ENCODE data around the gene ANK3.

Gene ANK3

GRCh38 chr10:60124536-60124935, 265.1 kb downstream of the ANK3 start:
- POLR2A ChIA-PET, result no interaction called here
- CTCF ChIA-PET, result interaction anchor here (1.8 kb wide), 1 partner anchor 10 kb away, joined by 8 read pairs; no protein-coding TSS in a partner anchor
- no peak overlapping the region for H3K27ac ChIP-seq (ENCODE audit: extremely low read depth, low read depth, low read length)

GRCh38 chr10:60123668-60124067, 266.0 kb downstream of the ANK3 start:
- TF ChIP-seq PRDM6 (tag by site-specific recombination; IDR thresholded peaks at IDR 0.05) (no peak), ZSCAN16 (tag by site-specific recombination; IDR thresholded peaks at IDR 0.05) (no peak), HOXD13 (CRISPR knock-in tag; IDR thresholded peaks at IDR 0.05; ENCODE audit: borderline replicate concordance) (no peak), ZNF140 (tag by site-specific recombination; IDR thresholded peaks at IDR 0.05) (no peak), ZNF248 (tag by site-specific recombination; IDR thresholded peaks at IDR 0.05) (no peak)
- Histone ChIP-seq H3K4me3 (ENCODE audit: low read depth, low read length) (no peak overlapping the region), H3K4me1 (ENCODE audit: control insufficient read depth, insufficient read depth, low read length) (no peaks in the 10 kb centered on the region), H3K27ac (ENCODE audit: extremely low read depth, low read depth, low read length) (no peak overlapping the region), H3K36me3 (ENCODE audit: control insufficient read depth in 2 of 2, insufficient read depth in 1 of 2, low read length in 2 of 2) (no peaks in the 10 kb centered on the region), H3K9me3 (ENCODE audit: control insufficient read depth, insufficient read depth, low read depth, low read length) (no peaks in the 10 kb centered on the region)
- CTCF ChIA-PET, result interaction anchor here (0.6 kb wide), 1 partner anchor 14 kb away, joined by 3 read pairs; no protein-coding TSS in a partner anchor
- POLR2A ChIA-PET, result no interaction called here

More at GRCh38 chr10:60124536-60124935, 265.1 kb downstream of the ANK3 start:
- Histone ChIP-seq H3K4me3 (ENCODE audit: low read depth, low read length) (no peak overlapping the region), H3K36me3 (ENCODE audit: control insufficient read depth in 2 of 2, insufficient read depth in 1 of 2, low read length in 2 of 2) (no peaks in the 10 kb centered on the region), H3K9me3 (ENCODE audit: control insufficient read depth, insufficient read depth, low read depth, low read length) (no peaks in the 10 kb centered on the region), H3K4me1 (ENCODE audit: control insufficient read depth, insufficient read depth, low read length) (no peaks in the 10 kb centered on the region)
- TF ChIP-seq ZNF324 (tag by site-specific recombination; IDR thresholded peaks at IDR 0.05) (no peak), ZNF837 (tag by site-specific recombination; IDR thresholded peaks at IDR 0.05) (no peak), ZNF449 (tag by site-specific recombination; IDR thresholded peaks at IDR 0.05) (no peak), ZBTB20 (tag by site-specific recombination; IDR thresholded peaks at IDR 0.05) (no peak), ZNF747 (tag by site-specific recombination; IDR thresholded peaks at IDR 0.05) (no peak), ZSCAN4 (tag by site-specific recombination; IDR thresholded peaks at IDR 0.05) (no peak), ZNF133 (tag by site-specific recombination; IDR thresholded peaks at IDR 0.05) (no peak), ELK4 (IDR thresholded peaks at IDR 0.05; ENCODE audit: borderline replicate concordance, low read depth, low read length) (no peak), HOXD13 (CRISPR knock-in tag; IDR thresholded peaks at IDR 0.05; ENCODE audit: borderline replicate concordance) (no peak), ZNF629 (tag by site-specific recombination; IDR thresholded peaks at IDR 0.05) (no peak), ZNF266 (tag by site-specific recombination; IDR thresholded peaks at IDR 0.05; ENCODE audit: low read depth) (no peak), ZNF768 (tag by site-specific recombination; IDR thresholded peaks at IDR 0.05) (no peak), MEIS1 (CRISPR knock-in tag; IDR thresholded peaks at IDR 0.05; ENCODE audit: borderline replicate concordance) (no peak), ZNF555 (tag by site-specific recombination; conservative IDR thresholded peaks at IDR 0.05) (no peak), MYNN (tag by site-specific recombination; IDR thresholded peaks at IDR 0.05; ENCODE audit: borderline replicate concordance) (no peak), ZNF501 (tag by site-specific recombination; IDR thresholded peaks at IDR 0.05) (no peak), ZBTB11 (tag by site-specific recombination; conservative IDR thresholded peaks at IDR 0.05; ENCODE audit: low read depth) (no peak)
